Endothelial cell of umbilical vein (primary cell): ENCODE results near the gene LCN12.

Source experiments
- CTCF ChIP-seq, 2 donors: IDR thresholded peaks; 1 replicate in 1 of 2; 2 replicates in 1 of 2; pipeline ENCODE4 v1.5.1; 2011; ENCODE audit warnings: low read length in 2 of 2, mild to moderate bottlenecking in 2 of 2, moderate library complexity in 2 of 2, control low read depth in 1 of 2, inconsistent platforms in 1 of 2, low read depth in 1 of 2; ENCODE audit not compliant: insufficient read depth in 1 of 2; ENCODE audit errors: extremely low read depth in 1 of 2
- EZH2 ChIP-seq: IDR thresholded peaks from 2 replicates; pipeline ENCODE4 v1.6.1; 2012; ENCODE audit warnings: borderline replicate concordance, low read depth, mild to moderate bottlenecking, moderate library complexity, low read length, inconsistent platforms; ENCODE audit not compliant: severe bottlenecking
- GATA2 ChIP-seq: IDR thresholded peaks from 2 replicates; pipeline ENCODE4 v1.7.0; 2011; ENCODE audit warnings: low read depth, mild to moderate bottlenecking, moderate library complexity, mixed read lengths, low read length; ENCODE audit not compliant: insufficient read length, insufficient read depth
- MAX ChIP-seq: IDR thresholded peaks from 2 replicates; pipeline ENCODE4 v1.6.1; 2011; ENCODE audit not compliant: insufficient read depth, insufficient read length
- MYC ChIP-seq: IDR thresholded peaks from one replicate; pipeline ENCODE4 v1.6.1; 2011; ENCODE audit warnings: mild to moderate bottlenecking, low read depth, low read length
- POLR2A ChIP-seq: IDR thresholded peaks from 2 replicates; pipeline ENCODE4 v1.6.1; 2012; ENCODE audit warnings: low read depth, mild to moderate bottlenecking, control low read depth, low read length
- POLR2AphosphoS5 ChIP-seq: IDR thresholded peaks from 2 replicates; pipeline ENCODE4 v1.6.1; 2012; ENCODE audit warnings: low read depth, mild to moderate bottlenecking, control low read depth, low read length, moderate library complexity; ENCODE audit not compliant: insufficient read depth

- TF ChIP-seq GATA2 (no peak), CTCF (IDR thresholded peaks at IDR 0.05; ENCODE audit: extremely low read depth in 1 of 2, insufficient read depth in 1 of 2, low read depth in 1 of 2, low read length in 2 of 2) (no peak), MAX (no peak), POLR2A (no peak), MYC (no peak), EZH2 (no peak), POLR2AphosphoS5 (no peak)
These were observed 17.8 kb upstream of the LCN12 start for GRCh38 chr9:136934277-136934676.
